Activated CD4-positive, alpha-beta T cell treated with anti-CD3 and anti-CD28 coated beads, Interleukin-2, amount 50 U/mL, for 4 hours (primary cell): ENCODE data around the gene CUL1.

ENCODE experiments used
- DNase-seq, 2 experiments: peaks; one replicate each; pipeline ENCODE4 v3.0.0-alpha.2; 2020

The CUL1 gene

DNA sequence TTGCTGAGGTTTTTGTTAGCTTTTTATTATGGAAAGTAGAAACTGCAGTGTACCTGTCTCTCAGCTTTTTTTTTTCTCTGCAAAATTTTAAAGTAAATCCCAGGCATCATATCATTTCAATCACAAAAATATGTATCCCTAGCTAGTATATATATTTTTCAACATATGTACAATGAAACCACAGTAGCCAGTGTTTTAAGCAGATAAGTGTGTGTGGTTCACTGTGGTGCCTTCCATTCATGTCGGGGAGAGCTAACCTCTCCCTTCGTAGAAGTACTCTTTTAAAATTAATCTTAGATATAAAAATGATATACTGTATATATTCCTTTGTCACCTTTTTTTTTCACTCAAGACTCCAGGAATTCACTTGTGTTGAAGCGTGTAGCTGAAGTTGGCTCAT is 22.7 kb downstream of the CUL1 start:
- DNase-seq, result no peak

DNA sequence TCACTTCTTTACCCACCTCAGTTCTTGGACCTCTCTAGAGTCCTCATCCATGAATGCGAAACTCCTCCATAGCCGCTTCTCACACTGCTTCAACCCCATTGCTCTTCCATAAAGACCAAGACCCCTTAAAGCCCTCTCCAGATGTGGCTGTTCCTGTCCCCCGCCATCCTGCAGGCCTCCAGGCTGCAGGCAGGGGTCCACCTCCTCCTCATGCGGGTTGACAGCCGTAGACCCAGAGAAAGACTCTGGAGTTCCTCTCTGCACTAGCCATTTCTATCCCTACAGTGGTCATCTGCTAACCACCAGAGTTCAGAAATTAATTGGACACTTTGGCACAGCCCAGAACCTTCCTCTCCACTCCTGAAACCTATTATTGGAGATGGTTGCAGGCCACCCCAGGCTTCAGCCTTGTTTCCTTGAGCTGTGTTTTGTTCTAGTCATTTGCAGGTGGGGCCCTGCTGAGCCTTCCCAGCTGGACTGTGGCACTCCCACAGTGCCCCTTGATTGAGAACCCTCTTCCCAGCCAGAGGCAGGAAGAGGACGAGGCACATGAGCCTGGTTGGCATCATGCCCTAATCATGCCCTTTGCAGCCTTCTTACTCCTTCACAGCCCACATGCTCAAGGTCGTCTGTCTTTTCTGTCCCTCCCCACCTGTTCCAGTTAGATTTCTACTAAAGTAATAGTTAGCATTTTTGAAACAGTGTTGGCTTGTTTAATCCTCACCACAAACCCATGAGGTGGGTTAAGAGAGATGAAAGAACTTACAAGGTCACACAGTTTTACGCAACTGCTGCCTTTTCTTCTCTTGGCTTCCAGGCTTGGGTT is 23.9 kb downstream of the CUL1 start:
- DNase-seq, result no peak

DNA sequence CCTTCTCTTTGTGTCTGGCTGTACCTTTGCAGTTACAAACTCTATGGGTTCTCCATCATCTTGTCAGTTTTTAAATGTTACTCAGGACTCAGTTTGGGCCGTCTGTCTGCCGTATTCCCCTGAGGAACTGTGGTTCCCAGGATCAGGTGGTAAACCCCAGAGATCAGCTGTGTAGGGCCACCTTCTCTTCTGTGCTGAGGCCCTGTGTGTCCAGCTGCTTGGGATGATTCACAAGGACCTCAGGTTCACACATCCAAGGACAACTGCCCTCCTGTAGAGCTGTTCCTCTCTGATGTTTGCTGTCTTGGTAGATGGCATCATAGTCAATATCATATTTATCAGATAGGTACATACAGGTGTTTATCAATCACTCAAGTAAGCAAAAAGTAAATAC is 24.5 kb downstream of the CUL1 start:
- DNase-seq, result no peak

DNA sequence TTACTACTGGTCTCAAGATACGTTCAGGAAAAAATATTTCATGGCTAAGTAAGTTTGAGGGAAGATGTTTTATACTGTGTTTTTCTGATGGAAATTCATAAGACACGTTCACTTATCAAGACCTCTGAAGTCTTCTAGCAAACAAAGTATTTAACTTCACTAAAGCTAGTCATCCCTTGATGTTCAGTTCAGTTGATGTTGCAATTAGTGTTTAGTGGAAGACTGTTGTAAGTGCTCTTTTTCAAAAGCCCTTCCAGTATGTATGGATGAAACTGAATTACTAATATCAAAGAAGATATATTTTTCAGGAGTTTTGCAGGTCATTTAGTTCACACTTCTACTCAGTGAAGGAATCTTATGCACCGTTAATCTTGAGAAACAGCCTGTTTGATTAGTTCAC is 25.1 kb downstream of the CUL1 start:
- DNase-seq, result no peak

DNA sequence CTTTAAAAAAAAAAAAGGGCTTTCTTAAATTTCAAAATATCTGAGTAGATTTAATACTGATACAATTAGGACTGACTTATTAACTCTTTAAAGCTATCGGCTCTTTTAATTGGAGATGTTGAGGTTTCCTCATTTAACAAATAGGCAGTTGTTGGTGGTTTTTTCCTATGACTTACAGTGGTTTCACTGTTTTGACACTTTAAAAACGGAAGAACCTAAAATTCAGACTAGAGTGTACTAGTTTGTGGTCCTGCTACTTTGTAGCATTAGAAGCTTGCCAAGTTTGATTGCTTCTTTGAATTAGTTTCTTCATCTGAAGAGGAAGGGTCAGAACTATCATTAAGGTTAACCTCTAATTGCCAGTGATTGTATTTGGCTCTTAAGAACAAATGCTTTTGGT is 27.7 kb downstream of the CUL1 start:
- DNase-seq, result no peak

DNA sequence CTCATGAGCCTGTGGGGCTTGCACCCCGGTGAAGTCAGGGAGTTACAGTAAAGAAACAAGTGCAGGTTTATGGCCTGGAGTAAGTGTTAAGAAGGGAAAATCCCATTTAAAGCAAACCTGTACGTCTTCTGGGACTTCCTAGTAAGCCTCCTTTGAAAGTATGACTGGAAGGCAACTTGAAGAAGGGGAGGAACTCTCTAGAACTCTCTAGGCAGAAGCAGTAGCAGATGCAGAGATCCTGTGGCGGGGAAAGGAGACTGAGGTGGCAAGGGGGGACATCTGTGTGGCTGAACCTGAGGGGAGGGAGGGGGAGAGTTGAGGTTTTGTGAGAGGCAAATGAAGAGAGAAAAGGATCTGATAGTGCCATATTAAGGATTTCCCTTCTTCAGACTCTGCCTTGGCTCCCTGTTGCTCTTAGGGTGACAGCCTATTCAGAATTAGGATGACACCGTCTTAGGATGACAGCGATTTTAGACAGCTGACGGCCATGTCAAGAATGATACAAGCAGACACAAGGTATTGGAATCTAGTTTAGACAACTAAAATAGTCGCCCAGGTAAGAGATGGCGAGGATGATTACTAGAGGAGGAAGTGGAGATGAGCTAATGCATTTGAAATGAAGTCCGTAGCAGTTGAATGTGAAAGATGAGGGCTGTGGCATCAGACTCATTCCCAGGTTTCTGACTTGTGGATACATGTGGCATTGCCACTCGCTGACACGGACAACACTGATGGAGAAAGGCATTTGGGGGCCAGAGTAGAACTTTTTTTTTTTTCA is 29.0 kb downstream of the CUL1 start:
- DNase-seq, result no peak

DNA sequence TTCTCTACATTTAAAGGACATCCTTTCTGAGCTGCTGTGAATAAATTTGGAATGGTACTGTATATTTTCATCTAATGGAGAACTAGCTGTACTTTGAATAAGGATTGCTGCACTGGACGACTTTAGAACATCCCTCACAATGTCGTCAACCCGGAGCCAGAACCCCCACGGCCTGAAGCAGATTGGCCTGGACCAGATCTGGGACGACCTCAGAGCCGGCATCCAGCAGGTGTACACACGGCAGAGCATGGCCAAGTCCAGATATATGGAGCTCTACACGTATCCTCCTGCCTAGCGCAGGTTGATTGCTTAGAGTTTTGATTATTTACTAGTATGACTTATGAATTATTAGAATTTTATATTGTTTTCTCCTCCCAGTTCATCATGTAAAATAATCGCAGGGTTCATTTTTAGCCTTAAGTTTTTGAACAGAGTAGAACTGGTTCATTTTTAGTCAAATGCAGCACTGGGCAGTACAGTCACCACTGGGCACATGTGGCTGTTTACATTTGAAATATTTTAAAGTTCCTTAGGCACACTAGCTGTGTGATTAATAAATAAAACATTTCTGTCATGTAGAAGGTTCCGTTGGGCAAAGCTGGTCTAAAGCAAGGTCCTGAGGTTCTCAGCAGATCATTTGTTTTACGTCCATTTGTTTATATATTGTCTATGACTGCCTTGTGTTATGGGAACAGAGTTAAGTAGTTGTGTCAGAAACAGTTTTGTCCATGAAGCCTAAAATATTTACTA is 31.5 kb downstream of the CUL1 start:
- DNase-seq, result no peak

DNA sequence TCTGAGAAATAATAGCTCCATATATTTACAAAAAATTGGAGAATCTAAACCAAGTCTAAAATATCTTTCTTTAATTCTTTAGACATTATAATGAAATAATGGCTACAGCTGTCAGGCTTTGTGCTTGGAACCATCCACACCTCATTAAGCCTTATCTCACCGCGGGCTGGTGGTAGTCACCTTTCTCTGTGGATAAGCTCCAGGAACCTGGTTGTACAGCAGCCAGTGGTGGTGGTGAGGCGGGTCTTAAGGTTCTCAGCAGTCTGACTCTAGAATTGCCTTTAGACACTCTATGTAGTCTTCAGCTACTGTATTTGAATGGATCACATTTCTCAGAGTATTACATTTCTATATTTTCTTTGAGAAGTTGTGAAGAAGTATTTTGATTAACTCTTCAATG is 34.2 kb downstream of the CUL1 start:
- no peak for DNase-seq

DNA sequence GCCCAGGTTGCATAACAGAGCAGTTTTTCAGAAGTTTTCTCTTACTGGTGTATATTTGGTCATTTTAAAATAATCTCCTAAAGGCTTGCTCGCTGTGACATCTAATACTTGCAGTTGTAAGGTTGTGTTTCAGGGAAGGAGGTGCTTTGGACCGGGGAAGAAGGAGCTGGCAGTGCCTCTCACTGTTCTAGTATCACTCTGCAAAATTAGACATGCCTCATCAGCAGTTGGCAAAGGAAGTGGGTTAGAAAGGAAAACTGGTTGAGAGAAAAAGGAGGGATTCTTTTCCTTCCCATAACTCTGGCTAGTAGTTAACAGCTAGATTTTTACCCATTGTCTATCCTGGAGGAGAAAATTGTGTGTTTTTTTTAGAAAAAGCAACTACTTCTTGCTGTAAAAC is 34.8 kb downstream of the CUL1 start:
- DNase-seq, result no peak

DNA sequence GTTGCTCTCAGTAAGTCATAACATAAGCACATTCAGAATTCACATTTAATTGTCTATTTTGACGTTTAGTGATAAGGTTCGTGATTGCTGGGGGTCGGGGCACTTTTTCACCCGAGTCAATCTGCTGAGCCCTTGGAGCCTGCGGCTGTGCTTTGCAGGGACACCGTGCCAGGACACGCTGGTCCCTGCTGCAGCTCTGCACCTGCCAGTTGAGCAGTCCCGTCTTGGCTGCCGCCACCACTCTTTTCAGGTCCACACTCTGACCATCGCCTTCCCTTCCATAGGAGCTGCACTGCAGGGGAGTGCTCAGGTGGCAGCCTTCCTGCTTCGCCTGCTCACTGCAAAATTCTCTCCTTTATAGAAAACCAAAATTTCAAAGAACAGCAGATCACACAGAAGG is 36.4 kb downstream of the CUL1 start:
- no peak for DNase-seq

DNA sequence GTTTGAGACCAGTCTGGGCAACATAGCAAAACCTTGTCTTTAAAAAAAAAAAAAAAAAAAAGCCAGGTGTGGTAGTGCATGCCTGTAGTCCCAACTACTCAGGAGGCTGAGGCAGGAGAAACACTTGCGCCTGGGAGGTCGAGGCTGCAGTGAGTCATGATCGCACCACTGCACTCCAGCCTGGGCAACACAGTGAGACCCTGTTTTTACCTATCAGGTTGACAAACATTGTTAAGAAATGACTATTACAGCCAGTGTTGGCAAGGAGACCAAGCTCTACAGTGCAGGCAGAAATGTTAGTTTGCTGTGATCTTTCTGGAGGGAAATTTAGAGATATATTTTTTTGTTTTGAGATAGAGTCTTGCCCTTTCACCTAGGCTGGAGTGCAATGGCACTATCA is 37.3 kb downstream of the CUL1 start:
- DNase-seq, result no peak

DNA sequence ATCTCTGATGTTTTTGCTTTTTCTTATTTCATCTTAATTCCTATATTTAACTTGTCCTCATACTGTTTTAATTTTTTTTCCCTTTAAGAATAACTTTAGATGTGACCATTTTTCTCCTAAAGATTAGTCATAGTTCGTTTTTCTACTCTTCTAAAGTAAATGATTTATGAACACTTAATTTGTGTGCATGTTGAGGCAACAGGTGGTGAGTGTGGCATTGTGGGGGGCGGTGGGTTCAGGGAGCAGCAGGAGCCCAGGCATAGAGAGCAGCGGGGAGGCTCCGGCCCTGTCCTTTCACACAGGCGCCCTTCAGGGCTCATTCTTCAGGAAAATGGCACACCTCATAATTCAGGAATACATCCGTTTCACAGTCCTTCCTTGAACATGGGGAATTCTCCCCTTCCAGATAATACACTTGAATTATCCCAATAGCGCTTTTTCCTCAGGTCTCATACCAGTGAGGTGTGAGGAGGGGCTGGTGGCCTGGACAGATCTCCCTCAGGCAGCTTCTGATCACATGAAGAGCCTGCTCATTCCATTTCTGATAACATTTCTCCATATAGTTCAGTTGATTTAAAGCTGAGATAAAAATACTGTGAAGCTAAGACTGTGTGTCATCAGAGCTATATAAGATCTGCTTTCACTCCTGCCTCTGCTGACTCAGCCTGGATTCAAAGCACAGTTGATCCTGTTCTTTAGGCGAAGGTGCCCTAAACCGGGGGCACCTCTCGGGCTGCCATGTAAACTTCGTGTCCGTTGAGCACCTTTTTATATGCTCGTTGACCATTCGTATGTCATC is 40.2 kb downstream of the CUL1 start:
- no peak for DNase-seq

DNA sequence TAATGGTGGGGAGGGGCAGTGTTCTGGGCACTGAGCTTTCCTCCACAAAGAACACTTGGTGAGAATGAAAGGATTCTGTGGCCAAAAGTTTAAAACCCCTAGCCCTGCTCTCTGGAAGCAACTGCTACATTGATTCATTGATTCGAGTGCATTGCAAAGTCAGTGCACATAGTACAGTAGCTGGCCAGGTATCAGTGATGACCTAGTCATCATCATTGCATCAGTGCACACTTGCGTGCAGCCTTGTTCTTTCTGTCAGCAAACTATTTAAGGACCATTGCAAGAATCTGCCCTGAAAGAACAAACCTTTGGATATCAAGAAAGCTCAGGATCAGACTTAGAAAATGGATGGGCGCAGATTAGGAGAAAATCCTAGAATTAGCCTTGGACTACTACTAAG is 47.4 kb downstream of the CUL1 start:
- DNase-seq, result no peak

DNA sequence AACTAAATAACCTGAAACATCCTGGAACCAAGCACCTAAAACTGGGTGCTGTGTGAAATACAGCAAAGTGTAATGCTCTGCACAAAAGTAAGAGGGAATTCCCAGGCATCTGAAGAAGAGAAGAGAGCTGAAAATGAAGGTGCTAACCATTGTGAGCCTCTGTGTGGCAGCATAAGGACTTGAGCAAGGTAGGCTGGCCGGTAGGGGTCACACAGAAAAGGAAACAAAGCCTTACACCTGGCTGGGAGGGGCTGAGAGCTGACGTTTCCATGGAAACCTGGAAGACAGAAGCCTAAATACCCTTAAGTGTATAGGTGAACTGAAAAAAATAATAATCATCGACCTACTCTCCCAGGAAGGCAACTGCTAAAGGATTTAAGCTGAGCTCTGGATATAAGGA is 48.6 kb downstream of the CUL1 start:
- no peak for DNase-seq

DNA sequence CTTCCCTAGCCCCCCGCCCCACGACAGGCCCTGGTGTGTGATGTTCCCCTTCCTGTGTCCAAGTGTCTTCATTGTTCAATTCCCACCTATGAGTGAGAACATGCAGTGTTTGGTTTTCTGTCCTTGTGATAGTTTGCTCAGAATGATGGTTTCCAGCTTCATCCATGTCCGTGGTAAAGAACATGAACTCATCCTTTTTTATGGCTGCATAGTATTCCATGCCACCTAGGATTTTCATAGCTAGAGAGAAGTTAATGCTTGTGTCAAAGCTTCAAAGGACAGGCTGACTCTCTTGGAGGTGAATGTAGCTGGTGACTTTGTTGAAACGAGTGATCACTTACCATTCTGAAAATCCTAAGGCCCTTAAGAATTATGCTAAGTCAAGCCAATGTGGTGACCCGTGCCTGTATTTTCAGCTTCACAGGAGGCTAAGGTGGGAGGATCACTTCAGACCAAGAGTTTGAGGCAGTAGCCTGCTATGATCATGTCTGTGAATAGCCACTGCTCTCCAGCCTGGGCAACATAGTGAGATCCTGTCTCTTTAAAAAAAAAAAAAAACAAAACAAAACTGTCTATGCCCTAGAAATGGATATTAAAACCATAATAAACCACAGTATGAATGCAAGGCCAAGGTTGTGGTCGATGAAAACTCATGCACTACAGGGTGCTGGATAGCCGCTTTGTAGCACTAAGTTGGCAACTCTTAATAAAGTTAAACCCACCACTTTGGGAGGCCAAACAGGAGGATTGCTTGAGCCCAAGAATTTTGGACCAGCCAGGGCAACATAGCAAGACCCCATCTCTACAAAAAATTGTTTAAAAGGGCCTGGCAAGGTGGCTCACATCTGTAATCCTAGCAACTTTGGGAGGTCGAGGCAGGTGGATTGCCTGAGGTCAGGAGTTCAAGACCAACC is 52.0 kb downstream of the CUL1 start:
- no peak for DNase-seq

DNA sequence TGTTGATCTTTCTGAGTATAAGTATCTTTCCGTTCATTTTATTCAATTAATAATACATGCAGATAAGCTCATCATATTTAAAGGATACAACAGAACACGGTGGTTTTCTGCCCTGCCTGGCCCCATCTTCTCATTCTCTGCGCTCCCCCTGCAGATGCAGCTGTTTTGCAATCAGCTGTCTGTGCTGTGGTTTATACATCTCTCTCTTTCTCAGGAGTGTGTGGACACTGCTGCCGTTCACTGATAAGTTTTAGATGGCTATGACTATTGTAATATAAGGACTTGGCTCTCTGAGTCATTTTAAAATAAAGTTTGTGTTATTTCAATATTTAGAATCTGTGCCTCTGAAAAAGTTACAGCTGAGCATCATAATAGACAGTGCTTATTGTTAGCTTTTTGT is 54.5 kb downstream of the CUL1 start:
- DNase-seq, result no peak

DNA sequence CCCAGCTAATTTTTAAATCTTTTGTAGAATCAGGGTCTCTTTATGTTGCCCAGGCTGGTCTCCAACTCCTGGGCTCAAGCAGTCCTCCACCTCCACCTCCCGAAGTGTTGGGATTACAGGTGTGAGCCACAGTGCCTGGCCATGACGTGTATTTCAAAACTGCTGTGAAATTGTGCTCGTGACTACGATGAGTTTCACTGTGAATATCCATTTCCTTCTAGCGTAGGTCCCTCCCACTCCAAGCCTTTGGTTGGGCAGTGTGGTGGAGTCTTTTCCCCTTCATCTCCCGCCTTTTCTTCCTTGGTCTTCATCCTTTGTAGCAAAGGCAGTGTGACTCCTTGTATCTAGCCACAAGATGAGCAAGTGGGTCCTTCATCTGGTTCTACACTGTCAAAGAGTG is 56.2 kb downstream of the CUL1 start:
- no peak for DNase-seq

DNA sequence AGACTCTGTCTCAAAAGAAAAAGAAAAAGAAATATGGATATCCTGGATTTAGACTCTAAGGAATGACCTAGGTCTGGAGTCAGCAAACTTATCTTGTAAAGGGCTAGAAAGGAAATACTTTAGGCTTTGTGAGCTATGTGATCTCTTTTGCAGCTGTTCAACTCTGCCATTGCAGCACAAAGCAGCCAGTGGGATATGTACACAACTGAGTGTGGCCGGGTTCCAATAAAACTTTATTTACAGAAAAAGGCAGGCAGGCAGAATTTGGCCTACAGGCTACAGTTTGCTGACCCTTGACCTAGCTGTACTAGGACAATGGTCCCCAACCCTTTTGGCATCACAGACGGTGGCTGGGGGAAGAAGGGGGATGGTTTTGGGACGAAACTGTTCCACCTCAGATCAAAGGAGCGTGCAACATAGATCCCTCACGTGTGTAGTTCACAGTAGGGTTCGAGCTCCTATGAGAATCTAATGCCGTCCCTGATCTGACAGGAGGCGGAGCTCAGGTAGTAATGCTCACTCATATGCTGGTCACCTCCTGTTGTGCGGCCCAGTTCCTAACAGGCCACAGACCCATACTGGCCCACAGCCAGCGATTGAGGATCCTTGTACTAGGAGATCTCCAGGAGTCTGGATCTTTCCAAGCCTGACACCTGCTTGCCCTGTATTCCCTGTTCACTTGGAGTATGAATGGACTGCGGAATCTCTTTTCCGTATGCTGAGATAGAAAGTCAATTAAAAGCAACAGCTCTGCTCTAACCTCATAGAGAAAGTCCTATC is 63.0 kb downstream of the CUL1 start:
- DNase-seq, result no peak

DNA sequence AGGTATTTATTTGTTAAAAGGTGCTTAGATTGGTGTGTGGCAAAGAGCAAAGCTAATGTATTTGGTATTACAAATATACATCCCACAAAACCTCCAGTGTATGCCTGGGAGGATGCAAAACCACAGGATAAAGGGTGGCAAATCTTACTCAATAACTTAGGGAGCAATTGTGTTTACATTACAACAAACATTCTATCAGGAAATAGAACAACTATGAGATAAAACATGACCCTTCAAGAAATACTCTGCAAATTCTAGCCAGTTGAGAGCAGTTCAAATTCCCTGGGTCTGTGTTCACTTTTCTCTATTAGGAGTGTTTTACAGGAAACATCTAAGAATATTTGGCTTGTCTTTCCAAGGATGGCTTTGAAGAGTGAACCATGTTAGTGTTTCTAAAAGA is 64.9 kb downstream of the CUL1 start:
- no peak for DNase-seq

DNA sequence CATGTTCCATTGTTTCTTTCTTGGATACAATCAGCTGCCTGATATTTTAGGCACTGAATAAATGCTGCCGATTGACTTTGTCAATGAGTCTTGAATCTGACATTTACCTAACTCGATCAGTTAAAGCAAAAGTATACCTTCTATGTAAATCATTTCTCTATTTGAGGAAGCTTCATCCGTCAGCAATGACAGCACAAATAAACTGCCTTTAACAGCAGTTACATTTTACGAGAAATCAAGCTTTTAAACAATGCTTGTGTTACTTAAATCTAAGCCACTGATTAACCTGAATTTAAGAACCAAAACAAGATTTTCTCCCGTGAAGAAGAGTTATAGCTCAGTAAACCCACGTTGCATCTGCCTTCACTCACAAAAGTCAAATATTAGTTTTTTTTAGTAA is 71.3 kb downstream of the CUL1 start:
- no peak for DNase-seq
